ENCODE data around the gene KATNB1.
"Not testable (repeated sequence)": the region's sequence is repeated elsewhere in the genome, so short reads cannot be mapped to it uniquely, and the experiment has no call there.

- not testable (repeated sequence) for TF ChIP-seq CTCF (IDR thresholded peaks at IDR 0.05; ENCODE audit: low read depth, low read length, poor library complexity, severe bottlenecking); EZH2phosphoT487 (IDR thresholded peaks at IDR 0.05; ENCODE audit: borderline replicate concordance, low read length)
These were observed 44.3 kb downstream of the KATNB1 start for GRCh38 chr16:57779836-57780235.
